Endodermal cell (in vitro differentiated cells): ENCODE results near the gene MRPL19. TPM values are rescaled to one million over a fixed set of nuclear protein-coding genes. Genes with fewer than 3 reads are reported as not detected.

ENCODE experiments used
- DNase-seq: peaks from one replicate; pipeline ENCODE4 v3.0.0-alpha.2; 2017
- H3K27ac ChIP-seq: 2 replicates; pipeline ENCODE4 v1.5.1; 2013; ENCODE audit warnings: mild to moderate bottlenecking, low read depth, low read length, moderate library complexity
- H3K27me3 ChIP-seq: 2 replicates; pipeline ENCODE4 v1.6.1; 2013; ENCODE audit warnings: mild to moderate bottlenecking, low read length, moderate library complexity; ENCODE audit not compliant: insufficient read depth, control insufficient read depth, poor library complexity, severe bottlenecking
- H3K36me3 ChIP-seq: 2 replicates; pipeline ENCODE4 v1.7.0; 2013; ENCODE audit warnings: mild to moderate bottlenecking, low read length, moderate library complexity; ENCODE audit not compliant: control insufficient read depth, insufficient read depth
- H3K4me1 ChIP-seq: one replicate; pipeline ENCODE4 v1.7.0; 2013; ENCODE audit warnings: low read length; ENCODE audit not compliant: control insufficient read depth, insufficient read depth
- H3K4me3 ChIP-seq: 2 replicates; pipeline ENCODE4 v1.5.1; 2013; ENCODE audit warnings: mild to moderate bottlenecking, low read length, moderate library complexity
- H3K9ac ChIP-seq: 2 replicates; pipeline ENCODE4 v1.6.1; 2013; ENCODE audit warnings: mild to moderate bottlenecking, low read length, moderate library complexity; ENCODE audit not compliant: poor library complexity, severe bottlenecking; ENCODE audit errors: extremely low read depth
- H3K9me3 ChIP-seq: 2 replicates; pipeline ENCODE4 v1.6.1; 2013; ENCODE audit warnings: mild to moderate bottlenecking, low read length, moderate library complexity; ENCODE audit not compliant: control insufficient read depth
- H3K27ac Mint-ChIP-seq: 2 replicates; pipeline ENCODE4 v1.8.0; 2020; ENCODE audit warnings: mixed read lengths
- H3K27me3 Mint-ChIP-seq: 2 replicates; pipeline ENCODE4 v1.8.0; 2021; ENCODE audit warnings: mild to moderate bottlenecking, mixed read lengths; ENCODE audit not compliant: insufficient read depth
- H3K36me3 Mint-ChIP-seq: 2 replicates; pipeline ENCODE4 v1.8.0; 2020; ENCODE audit warnings: low read depth, mixed read lengths
- H3K4me1 Mint-ChIP-seq: 2 replicates; pipeline ENCODE4 v1.8.0; 2020; ENCODE audit warnings: mixed read lengths
- H3K4me3 Mint-ChIP-seq: 2 replicates; pipeline ENCODE4 v1.8.0; 2020; ENCODE audit warnings: mild to moderate bottlenecking, moderate library complexity, mixed read lengths
- H3K9me3 Mint-ChIP-seq: 2 replicates; pipeline ENCODE4 v1.8.0; 2020; ENCODE audit warnings: mild to moderate bottlenecking, mixed read lengths
- WGBS, 2 experiments: methylation state at CpG; one replicate each; pipeline versions ENCODE4 v1.1.5 to v1.1.7; 2013; ENCODE audit warnings: missing lambda C conversion rate in 2 of 2, mixed read lengths in 1 of 2; ENCODE audit not compliant: insufficient coverage in 1 of 2, insufficient read length in 1 of 2; 5-methylcytosine and 5-hydroxymethylcytosine counted together
- total RNA-seq, 2 donors: library from RNA; stranded (reverse); fragmentation: NEBNext Ultra II Directional in 1 of 2; extraction: Animal tissue kit (Norgen Biotek cat#: 25700) in 1 of 2; gene quantifications; 2 replicates in 1 of 2; 3 replicates in 1 of 2; pipeline ENCODE4 v1.2.1, GENCODE V29; 2021
- TF ChIP-seq, protein P1 (sequence below): fragments of 200-600 bp; sonication (generic); conservative IDR thresholded peaks from 2 replicates; pipeline ENCODE4 v1.5.0; 2021; ENCODE audit warnings: antibody characterized with exemption, mild to moderate bottlenecking

The MRPL19 gene
- total RNA-seq, 2 donors from 2014 or later, result 63.7 to 77.6 TPM

DNA sequence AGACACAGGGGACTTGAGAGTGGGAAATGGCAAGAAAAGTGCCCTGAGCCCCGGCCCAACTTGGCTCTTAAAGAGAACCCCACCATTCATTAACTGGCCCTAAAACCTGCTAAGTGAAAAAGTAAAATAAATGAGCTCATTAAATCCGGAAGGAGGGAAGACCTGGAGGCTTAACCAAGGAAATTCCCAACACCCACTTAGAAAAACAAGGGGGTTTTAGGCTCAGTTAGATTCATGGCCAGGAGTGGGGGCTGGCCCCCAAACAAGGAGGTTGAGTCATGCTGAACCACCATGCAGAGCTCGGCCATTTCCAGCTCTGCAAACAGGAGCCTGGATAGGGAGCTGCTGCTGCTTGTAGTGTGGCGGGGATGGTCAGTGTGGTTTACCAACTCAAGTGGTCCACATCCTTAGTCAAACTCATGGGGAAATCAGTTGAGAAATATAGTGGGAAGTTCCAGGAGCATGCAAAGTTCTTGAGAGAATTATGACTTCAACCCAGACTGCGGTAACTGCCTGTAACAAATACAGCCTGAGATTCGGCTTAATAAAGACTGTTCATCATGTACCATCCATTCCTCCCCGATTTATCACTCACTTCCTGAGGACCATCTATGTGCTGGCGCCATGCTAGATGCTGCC lies 39.7 kb upstream of the MRPL19 start:
- TF ChIP-seq, protein P1, sequence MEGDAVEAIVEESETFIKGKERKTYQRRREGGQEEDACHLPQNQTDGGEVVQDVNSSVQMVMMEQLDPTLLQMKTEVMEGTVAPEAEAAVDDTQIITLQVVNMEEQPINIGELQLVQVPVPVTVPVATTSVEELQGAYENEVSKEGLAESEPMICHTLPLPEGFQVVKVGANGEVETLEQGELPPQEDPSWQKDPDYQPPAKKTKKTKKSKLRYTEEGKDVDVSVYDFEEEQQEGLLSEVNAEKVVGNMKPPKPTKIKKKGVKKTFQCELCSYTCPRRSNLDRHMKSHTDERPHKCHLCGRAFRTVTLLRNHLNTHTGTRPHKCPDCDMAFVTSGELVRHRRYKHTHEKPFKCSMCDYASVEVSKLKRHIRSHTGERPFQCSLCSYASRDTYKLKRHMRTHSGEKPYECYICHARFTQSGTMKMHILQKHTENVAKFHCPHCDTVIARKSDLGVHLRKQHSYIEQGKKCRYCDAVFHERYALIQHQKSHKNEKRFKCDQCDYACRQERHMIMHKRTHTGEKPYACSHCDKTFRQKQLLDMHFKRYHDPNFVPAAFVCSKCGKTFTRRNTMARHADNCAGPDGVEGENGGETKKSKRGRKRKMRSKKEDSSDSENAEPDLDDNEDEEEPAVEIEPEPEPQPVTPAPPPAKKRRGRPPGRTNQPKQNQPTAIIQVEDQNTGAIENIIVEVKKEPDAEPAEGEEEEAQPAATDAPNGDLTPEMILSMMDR, result no peak
- no peaks in the 10 kb centered on the region for H3K9me3 ChIP-seq
- H3K4me1 Mint-ChIP-seq, result peaks cover 14% of the 10 kb centered on the region
- no peaks in the 10 kb centered on the region for H3K36me3 Mint-ChIP-seq
- H3K27ac Mint-ChIP-seq, result no peak overlapping the region
- H3K27me3 Mint-ChIP-seq, result peaks cover 41% of the 10 kb centered on the region
- H3K9ac ChIP-seq, result no peak overlapping the region
- H3K27me3 ChIP-seq, result peaks cover 10% of the 10 kb centered on the region
- no peaks in the 10 kb centered on the region for H3K4me1 ChIP-seq
- H3K9me3 Mint-ChIP-seq, result no peaks in the 10 kb centered on the region
- H3K27ac ChIP-seq, result no peak overlapping the region
- H3K4me3 ChIP-seq, result no peak overlapping the region
- no peaks in the 10 kb centered on the region for H3K36me3 ChIP-seq
- 90 to 93% methylated on average over 4 to 8 of the region's 8 CpGs for WGBS, 2 experiments
- H3K4me3 Mint-ChIP-seq, result no peak overlapping the region
- no peak for DNase-seq

DNA sequence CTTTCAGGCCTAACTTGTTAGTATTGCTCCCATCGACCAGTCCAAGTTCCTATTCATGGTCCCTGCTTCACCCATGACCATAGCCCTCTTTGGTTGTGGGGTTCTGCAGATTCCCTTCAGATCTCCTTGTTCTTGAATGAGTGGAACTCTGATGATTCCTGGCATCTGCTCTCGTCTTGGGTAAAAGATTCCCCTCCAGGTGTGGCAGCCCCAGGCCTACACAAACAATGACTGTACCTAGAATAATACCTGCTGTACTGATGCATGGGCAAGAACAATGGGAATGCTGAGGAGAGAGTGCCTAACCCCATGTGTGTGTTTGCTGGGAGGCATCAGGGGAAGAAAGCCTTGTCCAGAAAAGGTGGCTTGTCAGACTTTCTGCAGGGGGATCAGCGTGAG lies 39.2 kb upstream of the MRPL19 start:
- no peak overlapping the region for H3K4me3 Mint-ChIP-seq
- Histone ChIP-seq H3K4me3 (no peak overlapping the region), H3K9ac (no peak overlapping the region), H3K36me3 (no peaks in the 10 kb centered on the region), H3K27ac (no peak overlapping the region), H3K4me1 (no peaks in the 10 kb centered on the region), H3K27me3 (peaks cover 10% of the 10 kb centered on the region), H3K9me3 (no peaks in the 10 kb centered on the region)
- TF ChIP-seq, protein P1, result no peak
- 90 to 100% methylated on average over 2 to 3 of the region's 3 CpGs for WGBS, 2 experiments
- H3K9me3 Mint-ChIP-seq, result no peaks in the 10 kb centered on the region
- DNase-seq, result no peak
- H3K36me3 Mint-ChIP-seq, result no peaks in the 10 kb centered on the region
- peaks cover 14% of the 10 kb centered on the region for H3K4me1 Mint-ChIP-seq
- peaks cover 45% of the 10 kb centered on the region for H3K27me3 Mint-ChIP-seq
- H3K27ac Mint-ChIP-seq, result no peak overlapping the region

DNA sequence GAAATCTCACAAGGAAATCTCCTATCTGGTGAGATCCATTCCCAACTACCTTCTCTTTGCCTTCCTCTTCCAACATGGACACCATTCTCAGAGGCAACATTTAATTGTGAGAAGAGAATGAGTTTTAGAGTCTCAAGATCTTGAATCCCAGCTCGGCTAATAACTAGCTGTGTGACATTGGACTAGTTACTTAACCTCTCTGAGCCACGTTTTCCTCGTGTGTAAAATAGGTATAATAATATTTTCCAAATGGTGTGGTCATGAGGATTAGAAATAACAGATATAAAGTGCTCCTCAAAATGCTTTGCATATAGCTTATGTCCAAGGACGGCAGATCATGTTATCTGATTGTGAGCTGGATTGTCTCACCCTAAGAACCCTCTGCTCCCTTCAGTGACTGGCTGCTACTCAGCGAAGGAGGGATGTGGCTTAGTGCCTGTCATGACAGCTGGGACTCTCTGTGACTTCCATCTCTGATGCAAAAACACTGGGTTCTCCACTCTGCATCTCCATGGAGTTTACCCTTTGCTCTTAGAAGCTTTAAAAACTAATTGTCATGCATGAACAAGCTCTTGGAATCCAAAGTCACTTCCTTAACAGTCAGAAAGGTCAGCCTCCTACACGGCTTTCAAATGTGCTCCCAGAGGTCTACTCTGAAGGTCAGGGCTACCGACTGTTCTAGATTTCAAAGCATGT lies 38.4 kb upstream of the MRPL19 start:
- no peaks in the 10 kb centered on the region for H3K36me3 Mint-ChIP-seq
- H3K4me1 Mint-ChIP-seq, result peaks cover 14% of the 10 kb centered on the region
- Histone ChIP-seq H3K36me3 (no peaks in the 10 kb centered on the region), H3K27ac (peak overlapping the region; percentile 96), H3K4me1 (no peaks in the 10 kb centered on the region), H3K27me3 (peaks cover 10% of the 10 kb centered on the region), H3K9ac (no peak overlapping the region), H3K4me3 (no peak overlapping the region), H3K9me3 (no peaks in the 10 kb centered on the region)
- peak overlapping the region; percentile 64 for H3K4me3 Mint-ChIP-seq
- DNase-seq, result no peak
- no peak overlapping the region for H3K27ac Mint-ChIP-seq
- 85 to 86% methylated on average over 6 to 7 of the region's 7 CpGs for WGBS, 2 experiments
- TF ChIP-seq, protein P1, result no peak
- peaks cover 49% of the 10 kb centered on the region for H3K27me3 Mint-ChIP-seq
- no peaks in the 10 kb centered on the region for H3K9me3 Mint-ChIP-seq
